ENCODE results near the gene STRIT1.
"Not testable (repeated sequence)": the region's sequence is repeated elsewhere in the genome, so short reads cannot be mapped to it uniquely, and the experiment has no call there.

Gene STRIT1

GRCh38 chr3:155262855-155263254 is 30.6 kb downstream of the STRIT1 start:
- not testable (repeated sequence) for DNase-seq

- no peak for DNase-seq
Measured at GRCh38 chr3:155262295-155262694, 31.2 kb downstream of the STRIT1 start.

- no peak for DNase-seq
Measured at GRCh38 chr3:155254445-155254844, 39.0 kb downstream of the STRIT1 start.

- DNase-seq, result no peak
Measured at GRCh38 chr3:155252535-155252934, 40.9 kb downstream of the STRIT1 start.

- no peak for DNase-seq
Measured at GRCh38 chr3:155252021-155252420, 41.5 kb downstream of the STRIT1 start.

DNA sequence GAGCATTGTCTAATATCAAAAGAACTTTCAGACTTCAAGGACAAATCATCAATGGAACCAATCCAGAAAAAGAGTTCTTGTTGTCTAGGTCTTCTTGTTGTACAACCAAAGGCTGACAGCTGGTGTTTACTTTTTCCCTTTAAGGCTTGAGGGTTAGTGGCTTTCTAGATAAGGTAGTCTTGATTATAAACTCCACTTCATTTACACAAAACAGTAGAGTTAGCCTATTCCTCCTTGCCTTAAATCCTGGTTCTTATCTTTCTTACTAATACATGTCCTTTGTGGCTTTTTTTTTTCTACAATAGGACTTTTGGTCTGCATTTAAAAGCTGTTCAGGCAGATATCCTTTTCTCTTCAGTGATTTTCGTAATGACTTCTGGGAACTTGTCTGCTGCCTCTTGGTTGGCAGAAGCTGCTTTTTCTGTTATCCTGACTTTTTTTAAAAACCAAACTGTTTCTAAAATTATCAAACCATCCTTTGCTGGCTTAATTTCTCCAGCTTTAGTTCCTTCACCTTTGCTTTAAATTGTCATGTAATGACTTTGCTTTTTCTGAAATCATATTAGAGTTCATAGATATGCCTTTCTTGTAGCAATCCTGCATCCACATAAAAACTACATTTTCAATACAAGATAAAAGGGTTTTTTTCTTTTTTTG is 44.8 kb downstream of the STRIT1 start:
- no peak for DNase-seq

DNA sequence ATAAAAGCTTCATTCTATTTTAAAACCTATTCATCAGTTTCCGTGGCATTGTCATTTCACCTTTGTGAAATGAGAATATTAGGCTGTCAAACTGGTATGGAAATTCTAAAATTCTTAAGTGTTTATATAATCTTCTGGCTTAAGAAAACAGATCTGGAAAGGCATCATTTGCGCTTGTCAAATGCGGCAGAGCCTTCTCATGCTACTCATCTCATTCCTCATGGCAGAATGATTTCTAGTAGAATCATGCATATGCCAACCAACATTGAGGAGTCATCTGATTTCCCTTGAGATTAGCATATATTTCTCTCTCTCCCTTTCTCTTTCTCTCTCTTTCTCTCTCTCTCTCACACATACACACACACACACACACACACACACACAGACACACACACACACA is 48.8 kb downstream of the STRIT1 start:
- no peak for DNase-seq

GRCh38 chr3:155244216-155244615 is 49.3 kb downstream of the STRIT1 start:
- no peak for DNase-seq

GRCh38 chr3:155243512-155243921 is 50.0 kb downstream of the STRIT1 start:
- no peak for DNase-seq

DNA sequence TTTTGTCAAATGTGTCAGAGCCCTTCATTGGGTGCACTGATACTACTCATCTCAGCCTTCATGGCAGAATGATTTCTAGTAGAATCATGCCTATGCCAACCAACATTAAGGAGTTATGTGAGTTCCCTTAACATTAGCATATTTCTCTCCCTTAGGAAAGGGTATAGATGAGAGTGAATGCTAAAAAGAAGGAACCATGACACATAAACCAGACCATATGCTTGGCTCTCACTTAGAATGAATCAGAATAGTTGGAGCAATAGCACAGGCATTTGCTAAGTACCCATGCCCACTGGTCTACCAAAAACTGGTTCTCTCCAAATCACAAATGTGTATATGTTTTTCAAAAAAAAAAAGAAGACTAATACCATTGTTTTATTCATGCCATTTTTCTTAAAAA is 51.1 kb downstream of the STRIT1 start:
- no peak for DNase-seq

DNA sequence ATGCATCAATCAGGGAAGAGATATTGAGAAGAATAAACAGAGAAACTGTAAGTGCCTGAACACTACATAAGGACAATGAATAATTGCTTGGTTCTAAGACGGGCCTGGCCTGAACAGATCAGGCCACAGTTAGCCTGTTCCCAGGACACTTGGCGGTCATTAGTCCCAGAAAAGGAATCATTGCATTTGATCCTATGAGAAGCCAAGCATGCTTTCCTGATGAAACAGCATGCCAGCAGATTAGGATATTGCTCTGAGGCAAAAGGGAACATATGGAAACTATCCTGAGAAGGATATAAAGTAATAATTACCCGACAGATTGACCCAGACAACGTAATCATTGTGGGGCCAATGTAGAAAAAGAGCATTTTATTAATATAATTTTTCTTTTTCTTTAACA is 51.9 kb downstream of the STRIT1 start:
- DNase-seq, result no peak
